OCI-LY1 (cell line): ENCODE measurements around the gene FOXC2.

Source experiments
- H2AFZ ChIP-seq: fragments of 200-600 bp; sonication (generic), shearing (Covaris generic); 2 replicates; pipeline ENCODE4 v1.6.0; 2014; ENCODE audit warnings: antibody characterized with exemption, mild to moderate bottlenecking, low read length
- H3F3A ChIP-seq: fragments of 200-600 bp; sonication (generic), shearing (Covaris generic); 2 replicates; pipeline ENCODE4 v1.6.0; 2014; ENCODE audit warnings: mild to moderate bottlenecking, antibody characterized with exemption, low read length, moderate library complexity; ENCODE audit not compliant: insufficient read depth
- H3K27ac ChIP-seq: fragments of 200-600 bp; sonication (generic); 2 replicates; pipeline ENCODE4 v1.5.1; 2014; ENCODE audit warnings: low read length, mixed run types, mild to moderate bottlenecking, low read depth; ENCODE audit not compliant: poor library complexity, severe bottlenecking
- H3K27me3 ChIP-seq: fragments of 200-600 bp; sonication (generic); 2 replicates; pipeline ENCODE4 v1.6.0; 2014; ENCODE audit warnings: antibody characterized with exemption, mild to moderate bottlenecking, low read length, moderate library complexity; ENCODE audit not compliant: insufficient read depth
- H3K36me3 ChIP-seq: fragments of 200-600 bp; sonication (generic); 2 replicates; pipeline ENCODE4 v1.6.1; 2014; ENCODE audit warnings: mild to moderate bottlenecking, antibody characterized with exemption, low read length, moderate library complexity, mixed read lengths; ENCODE audit not compliant: insufficient read depth
- H3K4me1 ChIP-seq: fragments of 200-600 bp; sonication (generic); 2 replicates; pipeline ENCODE4 v1.5.1; 2014; ENCODE audit warnings: mild to moderate bottlenecking, low read length, moderate library complexity; ENCODE audit not compliant: insufficient read depth, severe bottlenecking
- H3K4me2 ChIP-seq: fragments of 200-600 bp; sonication (generic), shearing (Covaris generic); 2 replicates; pipeline ENCODE4 v1.6.1; 2014; ENCODE audit warnings: low read length
- H3K4me3 ChIP-seq: fragments of 200-600 bp; sonication (generic); 2 replicates; pipeline ENCODE4 v1.5.1; 2014; ENCODE audit warnings: low read length, low read depth, mild to moderate bottlenecking, mixed read lengths; ENCODE audit not compliant: poor library complexity, severe bottlenecking
- H3K79me2 ChIP-seq: fragments of 200-600 bp; shearing (Covaris generic); 2 replicates; pipeline ENCODE4 v1.6.1; 2016; ENCODE audit warnings: mixed run types, low read length, mixed read lengths; ENCODE audit not compliant: insufficient read depth
- H3K9ac ChIP-seq: fragments of 200-600 bp; sonication (generic), shearing (Covaris generic); 2 replicates; pipeline ENCODE4 v1.6.1; 2014; ENCODE audit warnings: mild to moderate bottlenecking, low read length, mixed read lengths
- H3K9me2 ChIP-seq: fragments of 200-600 bp; sonication (generic), shearing (Covaris generic); 2 replicates; pipeline ENCODE4 v1.6.1; 2014; ENCODE audit warnings: low read depth, mild to moderate bottlenecking, low read length, mixed read lengths
- H3K9me3 ChIP-seq: fragments of 200-600 bp; shearing (Covaris generic); 2 replicates; pipeline ENCODE4 v1.6.1; 2014; ENCODE audit warnings: low read length, mixed read lengths
- H4K20me1 ChIP-seq: fragments of 200-600 bp; sonication (generic), shearing (Covaris generic); 2 replicates; pipeline ENCODE4 v1.6.0; 2016; ENCODE audit warnings: mild to moderate bottlenecking, low read length; ENCODE audit not compliant: insufficient read depth
- CTCF ChIP-seq: fragments of 200-600 bp; sonication (generic), shearing (Covaris generic); IDR thresholded peaks from 2 replicates; pipeline ENCODE4 v1.5.1; 2017; ENCODE audit warnings: mild to moderate bottlenecking, antibody characterized with exemption, low read length, moderate library complexity, mixed read lengths
- EZH2 ChIP-seq: fragments of 200-600 bp; sonication (generic), shearing (Covaris generic); IDR thresholded peaks from 2 replicates; pipeline ENCODE4 v1.8.0; 2017; ENCODE audit warnings: borderline replicate concordance, mixed run types, mild to moderate bottlenecking, antibody characterized with exemption, low read length, moderate library complexity, mixed read lengths

FOXC2 gene

DNA sequence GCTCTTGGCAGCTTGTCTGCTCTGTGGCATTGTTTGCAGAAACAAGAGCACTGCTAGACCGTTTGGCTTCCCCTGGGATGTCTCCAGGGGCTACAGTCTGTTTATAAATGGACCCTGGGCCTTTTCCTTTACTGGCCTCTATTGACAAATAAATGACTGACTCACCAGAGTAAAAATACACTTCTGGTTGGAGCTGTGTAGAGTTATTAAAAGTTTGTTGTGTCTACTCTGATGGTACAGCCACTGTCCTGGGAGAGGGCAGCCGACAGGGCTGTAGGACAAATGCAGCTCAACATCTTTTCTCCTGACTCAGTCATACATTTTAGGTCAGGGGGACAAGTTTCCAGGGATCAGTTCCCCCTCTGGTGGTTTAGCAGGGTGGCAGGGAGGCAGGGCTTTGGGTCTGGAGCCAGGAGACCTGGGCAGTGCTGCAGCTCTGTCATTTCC is 41.7 kb downstream of the FOXC2 start:
- no peaks in the 10 kb centered on the region for H3K9me2 ChIP-seq
- H3K4me2 ChIP-seq = no peak overlapping the region
- no peak overlapping the region for H3K27ac ChIP-seq
- H3K4me3 ChIP-seq = no peak overlapping the region
- no peak for TF ChIP-seq CTCF
- TF ChIP-seq EZH2 = no peak
- no peak overlapping the region for H2AFZ ChIP-seq
- peaks cover 10% of the 10 kb centered on the region for H3K4me1 ChIP-seq
- no peaks in the 10 kb centered on the region for H3F3A ChIP-seq
- H3K79me2 ChIP-seq = no peaks in the 10 kb centered on the region
- peaks cover 9% of the 10 kb centered on the region; the same call in 1 of the 2 replicates for H3K36me3 ChIP-seq
- H4K20me1 ChIP-seq = no peaks in the 10 kb centered on the region
- no peak overlapping the region for H3K9ac ChIP-seq
- H3K27me3 ChIP-seq = no peaks in the 10 kb centered on the region
- no peaks in the 10 kb centered on the region for H3K9me3 ChIP-seq

DNA sequence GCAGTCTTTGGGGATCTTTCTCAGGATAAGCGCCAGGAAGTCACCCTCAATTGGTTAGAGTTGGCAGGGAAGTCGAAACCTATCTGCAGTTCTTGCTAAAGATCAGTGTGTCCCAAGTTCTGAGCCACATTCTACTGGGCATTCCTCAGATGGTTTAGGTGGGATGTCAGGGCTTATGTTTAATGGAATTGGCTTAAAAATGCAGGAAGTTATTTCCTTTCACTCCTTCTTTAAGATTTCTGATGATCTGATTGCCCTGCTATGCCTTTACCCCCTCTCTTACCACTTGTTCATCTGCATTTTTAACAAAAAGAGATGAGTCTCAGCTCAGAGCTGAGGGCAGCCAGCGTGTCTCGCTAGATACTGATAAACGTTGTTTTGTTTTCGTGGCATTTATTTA is 42.5 kb downstream of the FOXC2 start:
- Histone ChIP-seq H3K9ac (no peak overlapping the region), H3K27me3 (no peaks in the 10 kb centered on the region), H3K4me2 (no peak overlapping the region), H3K4me3 (no peak overlapping the region), H3K79me2 (no peaks in the 10 kb centered on the region), H3K9me2 (no peaks in the 10 kb centered on the region), H3K36me3 (peaks cover 6% of the 10 kb centered on the region; the same call in 1 of the 2 replicates), H3K4me1 (peaks cover 10% of the 10 kb centered on the region), H3K27ac (no peak overlapping the region), H3K9me3 (no peaks in the 10 kb centered on the region), H2AFZ (no peak overlapping the region), H4K20me1 (no peaks in the 10 kb centered on the region), H3F3A (no peaks in the 10 kb centered on the region)
- TF ChIP-seq CTCF (no peak), EZH2 (no peak)

GRCh38 chr16:86609661-86610060 is 43.0 kb downstream of the FOXC2 start:
- Histone ChIP-seq H3K4me2 (no peak overlapping the region), H3K9me3 (no peaks in the 10 kb centered on the region), H3F3A (no peaks in the 10 kb centered on the region), H2AFZ (no peak overlapping the region), H3K27me3 (no peaks in the 10 kb centered on the region), H3K4me1 (peaks cover 10% of the 10 kb centered on the region), H4K20me1 (no peaks in the 10 kb centered on the region), H3K9ac (no peak overlapping the region), H3K27ac (no peak overlapping the region), H3K9me2 (no peaks in the 10 kb centered on the region), H3K4me3 (no peak overlapping the region), H3K79me2 (no peaks in the 10 kb centered on the region), H3K36me3 (0 out of 2 replicates have a peak, but pooled peaks cover 2% of the 10 kb centered on the region)
- TF ChIP-seq CTCF = no peak
- TF ChIP-seq EZH2 = no peak
